ENCODE results near the gene KDM5A.

KDM5A gene

DNA sequence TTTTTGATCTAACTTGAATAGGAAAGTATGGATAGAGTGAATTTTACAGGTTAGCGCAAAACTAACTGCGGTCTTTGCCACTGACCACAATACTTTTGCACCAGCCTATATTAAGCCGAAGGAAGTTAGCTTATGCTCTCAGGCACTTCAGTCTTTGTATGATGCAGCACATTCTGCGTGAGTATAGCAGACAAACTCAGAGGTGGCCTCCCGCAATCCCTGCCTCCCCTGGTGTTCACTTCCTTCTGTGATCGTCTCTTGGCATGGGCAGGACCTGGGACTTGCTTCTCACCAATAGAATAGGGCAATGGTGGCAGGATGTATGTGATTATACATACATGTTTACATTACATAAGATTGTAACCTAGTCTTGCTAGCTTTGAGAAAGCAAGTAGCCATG lies 116.2 kb downstream of the KDM5A start:
- DNase-seq (ENCODE audit: low read depth), result no peak

DNA sequence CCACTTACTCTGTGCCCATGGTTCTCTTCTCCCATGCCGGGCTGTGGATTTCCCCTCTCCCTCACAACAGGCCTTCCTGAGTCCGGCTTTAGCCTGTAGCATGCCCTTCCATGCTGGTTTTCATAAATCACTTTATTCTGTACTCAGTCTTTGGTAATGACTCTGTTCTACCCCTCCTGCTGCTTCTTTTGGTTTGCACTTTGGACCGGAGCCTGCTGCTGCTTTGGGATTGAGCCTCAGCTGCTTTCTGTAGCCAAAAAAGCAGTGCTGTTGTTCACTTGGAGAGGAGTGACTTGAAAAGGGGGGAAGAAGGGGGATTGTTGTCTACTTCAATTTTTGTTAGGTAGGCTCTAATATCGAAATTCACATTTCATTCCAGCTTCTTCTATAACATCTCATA lies 118.0 kb downstream of the KDM5A start:
- no peak for DNase-seq (ENCODE audit: low read depth)

DNA sequence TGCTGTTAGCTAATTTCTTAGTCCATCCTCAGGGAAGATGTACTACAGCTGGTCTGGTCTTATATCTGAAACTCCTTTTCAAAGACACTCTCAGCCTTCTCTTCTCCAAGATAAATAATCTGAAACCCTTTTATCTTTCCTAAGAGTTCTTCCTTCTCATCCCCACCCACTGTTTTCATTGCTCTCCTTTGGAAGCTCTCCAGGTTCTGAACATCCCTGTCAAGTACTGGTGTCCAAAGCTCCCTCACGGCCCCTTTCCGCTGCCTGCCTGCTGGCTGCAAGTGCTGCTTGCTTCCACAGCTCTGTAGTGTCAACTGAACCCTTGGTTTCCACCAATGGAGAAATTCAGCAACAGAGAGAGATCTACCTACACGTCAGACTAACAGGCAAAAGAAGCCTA lies 119.9 kb downstream of the KDM5A start:
- DNase-seq (ENCODE audit: low read depth), result peak; percentile 32

DNA sequence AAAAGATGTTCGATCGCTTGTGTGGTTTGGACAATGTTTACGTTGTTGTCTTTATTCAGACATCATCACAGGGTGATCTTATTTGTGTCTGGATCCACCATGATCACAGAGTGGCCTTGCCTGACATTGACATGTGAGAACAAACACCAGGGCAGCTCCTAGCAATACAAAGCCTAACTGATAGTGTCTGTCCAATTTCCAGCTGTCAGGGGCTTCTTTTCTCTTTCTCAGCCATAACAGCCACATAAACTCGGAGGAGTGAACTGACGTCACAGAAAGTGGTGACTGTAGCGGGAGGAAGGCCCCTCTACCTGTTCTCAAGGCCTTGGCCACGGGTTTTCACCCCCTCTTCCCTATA lies 120.7 kb downstream of the KDM5A start:
- no peak for DNase-seq (ENCODE audit: low read depth)

DNA sequence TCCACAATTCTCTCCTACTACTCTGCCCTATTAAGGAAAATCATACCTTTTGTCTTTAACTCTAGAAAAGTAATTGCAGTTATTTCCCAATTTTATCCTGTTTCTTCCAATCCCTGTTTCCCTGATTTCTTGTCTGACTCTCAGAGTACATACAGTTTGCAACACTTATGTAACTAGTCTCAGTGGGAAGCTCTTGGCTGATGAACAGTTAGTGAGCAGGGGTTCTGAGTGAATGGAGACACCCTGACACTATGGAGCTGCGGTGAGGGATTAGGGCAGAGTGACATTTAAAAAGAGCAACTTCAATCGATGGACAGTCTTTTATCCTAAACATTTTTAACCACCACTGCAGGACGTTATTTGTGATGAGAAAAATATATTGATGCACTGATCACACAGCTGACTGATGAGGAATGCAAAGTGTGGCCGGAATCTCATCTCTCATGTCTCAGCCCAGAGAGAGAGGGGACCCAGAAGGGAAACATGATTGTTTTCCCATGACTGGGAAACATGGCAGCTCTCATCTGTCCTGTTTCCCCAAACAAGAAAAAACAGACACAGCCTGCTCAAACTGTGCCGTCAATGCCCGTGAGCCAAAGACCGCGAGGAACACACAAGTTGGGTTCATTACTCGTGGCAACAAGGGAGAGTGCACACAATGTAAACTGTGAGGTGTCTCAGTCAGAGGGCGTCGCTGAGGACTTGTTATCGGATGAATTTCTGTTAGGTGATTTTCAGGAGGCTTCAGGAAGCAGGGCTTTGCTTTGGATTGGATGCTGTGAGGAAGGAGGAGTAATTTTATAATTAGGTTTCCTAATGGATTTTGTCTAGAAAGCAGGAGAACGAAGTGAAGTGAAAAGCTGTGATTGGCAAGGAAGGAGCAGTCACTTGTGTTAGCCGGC lies 121.3 kb downstream of the KDM5A start:
- DNase-seq (ENCODE audit: low read depth), result no peak

DNA sequence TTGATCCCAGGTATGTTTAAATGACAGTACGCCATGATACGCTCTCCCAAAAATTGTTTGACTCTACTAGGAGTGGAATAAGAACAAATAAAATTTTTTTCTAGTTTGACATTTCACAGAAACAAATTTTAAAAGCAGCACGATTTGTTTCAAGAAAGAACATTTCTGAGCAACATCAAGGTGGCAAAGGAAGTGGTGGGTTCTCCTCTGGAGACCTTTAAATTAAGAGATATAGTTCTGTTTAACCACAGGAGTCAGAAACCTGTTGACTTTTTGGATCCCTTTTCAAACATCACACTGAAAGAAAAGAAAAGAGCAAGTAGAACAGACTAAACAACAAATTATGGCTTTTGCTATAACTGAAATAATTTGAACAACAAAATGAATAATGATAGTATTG lies 124.0 kb downstream of the KDM5A start:
- DNase-seq (ENCODE audit: low read depth), result no peak

DNA sequence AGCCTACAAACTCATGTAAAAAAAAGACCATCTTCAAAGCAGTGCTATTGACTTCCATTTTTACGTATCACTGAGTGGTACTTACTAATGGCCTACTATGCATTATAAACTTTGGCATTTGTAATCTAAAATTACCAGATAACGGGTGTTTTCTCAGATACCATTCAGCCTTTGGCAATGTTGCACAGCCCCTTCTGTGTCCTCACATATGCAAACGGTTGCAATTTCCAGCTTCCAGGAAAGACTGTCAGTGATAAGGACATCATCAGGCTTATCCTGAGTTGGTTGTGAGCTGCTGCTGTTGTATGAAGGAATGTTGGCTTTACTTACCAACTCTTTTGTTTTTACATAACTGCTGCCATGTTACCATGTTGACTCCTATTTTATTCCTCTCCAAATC lies 124.9 kb downstream of the KDM5A start:
- no peak for DNase-seq (ENCODE audit: low read depth)

DNA sequence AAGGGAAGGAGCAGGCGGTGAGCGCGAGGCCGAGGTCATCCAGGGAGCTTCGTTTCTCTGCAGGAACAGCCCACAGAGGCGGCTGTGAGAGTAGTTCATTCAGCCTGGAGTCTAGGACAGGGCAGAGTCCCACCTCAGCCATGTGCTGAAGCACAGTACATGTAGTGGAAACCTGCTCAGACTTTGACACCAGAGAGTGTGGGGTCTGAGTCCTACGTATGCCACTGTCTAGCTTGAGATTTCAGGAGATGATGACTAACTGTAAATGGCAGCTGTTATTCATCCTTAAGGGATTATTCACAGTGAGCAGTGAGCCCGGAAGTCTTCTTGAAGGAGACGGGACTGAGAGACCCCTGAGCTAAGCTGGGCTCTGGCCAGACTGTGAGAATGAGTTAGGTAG lies 125.5 kb downstream of the KDM5A start:
- peak; percentile 71 for DNase-seq (ENCODE audit: low read depth)

DNA sequence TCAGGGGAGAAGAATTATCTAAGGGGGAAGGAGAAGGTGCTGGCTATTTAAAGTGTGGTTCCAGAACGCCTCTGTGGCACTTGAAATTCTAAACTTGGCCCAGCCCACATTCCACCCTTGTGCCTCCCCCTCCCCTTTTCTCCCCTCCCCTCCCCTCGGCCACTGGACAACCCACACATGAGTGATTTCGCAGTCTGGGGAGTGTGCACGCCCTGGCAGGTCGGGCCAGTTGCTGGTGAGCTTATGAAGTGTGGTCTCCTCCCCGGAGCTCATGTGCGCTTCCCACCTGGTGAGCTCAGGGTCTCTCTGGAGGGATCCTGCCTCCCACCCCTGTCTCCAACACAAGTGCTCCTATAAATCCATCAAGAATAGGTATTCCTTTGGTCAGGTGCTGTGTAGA lies 126.3 kb downstream of the KDM5A start, which contains the start of gene SLC6A13:
SLC6A13 (minus strand) TSS at position 20 of the 400 bp plus-strand sequence. CDS start 2,784 bp downstream, outside the sequence.
- peak; percentile 11 for DNase-seq (ENCODE audit: low read depth)

DNA sequence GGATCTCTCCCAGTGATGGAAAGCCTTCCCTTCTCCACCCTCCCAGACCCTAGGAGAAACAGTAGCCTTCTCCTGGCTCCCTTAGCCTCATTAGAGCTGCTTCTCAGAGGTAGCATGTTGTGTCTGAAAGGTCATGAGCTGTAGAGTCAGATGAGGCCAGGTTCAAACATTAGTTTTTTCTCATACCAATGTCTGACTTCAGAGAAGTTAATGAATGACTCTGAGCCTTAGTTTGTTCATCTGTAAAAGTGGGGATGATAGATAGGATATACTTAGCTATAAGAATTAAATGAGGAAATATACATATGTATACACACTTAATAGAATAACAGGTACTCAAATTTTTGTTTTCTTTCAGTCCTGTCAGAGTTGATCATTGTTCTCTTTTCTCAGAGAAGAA lies 127.0 kb downstream of the KDM5A start:
- DNase-seq (ENCODE audit: low read depth), result no peak

DNA sequence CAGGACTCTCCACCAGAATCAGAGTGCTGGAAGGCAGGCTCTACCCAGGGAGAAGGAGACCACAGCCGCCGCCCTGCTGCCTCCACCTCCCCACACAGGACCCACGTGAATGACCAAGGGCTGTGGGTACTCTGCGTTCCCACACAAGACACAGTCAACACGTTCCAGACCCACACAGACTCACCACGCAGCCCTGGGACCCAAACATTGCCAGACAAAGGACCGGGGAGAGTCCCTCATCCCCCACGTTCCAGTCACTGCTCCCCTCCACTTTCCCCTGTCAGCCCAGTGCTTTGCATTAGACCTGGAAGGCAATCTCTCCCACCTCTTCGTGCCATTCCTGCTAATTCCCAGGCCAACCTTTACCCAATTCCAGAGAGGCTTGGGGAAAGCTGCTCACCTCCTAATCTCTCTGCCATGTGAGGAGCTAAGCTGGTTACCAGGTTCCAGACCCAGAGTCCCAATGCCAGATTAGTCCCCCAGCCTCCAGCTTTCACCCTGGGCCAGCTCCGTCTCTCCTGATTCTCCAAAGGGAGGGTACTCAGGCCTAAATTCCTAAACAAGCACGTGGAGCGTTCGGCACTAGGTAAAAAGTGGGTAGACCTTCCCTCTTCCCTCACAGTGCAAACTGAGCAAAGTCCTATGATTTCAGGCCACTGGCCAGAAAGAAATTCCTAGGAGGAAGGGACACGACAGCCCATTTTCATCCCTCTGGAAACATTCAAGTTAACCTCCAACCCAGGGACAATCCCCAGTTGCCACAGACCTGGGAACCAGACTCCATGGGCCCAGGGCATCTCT lies 131.4 kb downstream of the KDM5A start:
- DNase-seq (ENCODE audit: low read depth), result no peak

DNA sequence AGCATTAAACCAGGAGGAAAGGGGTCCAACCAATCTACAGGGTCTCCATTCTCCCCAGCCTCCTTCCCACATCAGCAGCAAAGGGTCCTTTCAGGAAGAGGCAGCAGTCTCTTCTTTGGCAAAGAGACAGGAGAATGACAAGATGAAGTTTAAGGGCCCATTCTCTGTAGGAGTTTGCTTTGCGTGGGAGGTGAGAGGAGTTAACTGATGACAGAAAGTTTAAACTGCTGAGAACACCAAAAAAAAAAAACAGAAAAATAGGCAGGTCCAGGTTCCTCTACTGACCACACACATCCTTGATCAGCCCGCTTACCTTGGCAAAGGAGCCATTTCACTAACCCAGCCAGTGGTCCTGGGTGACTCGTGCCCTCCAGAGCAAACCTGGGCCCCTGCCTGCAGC lies 132.2 kb downstream of the KDM5A start:
- no peak for DNase-seq (ENCODE audit: low read depth)

DNA sequence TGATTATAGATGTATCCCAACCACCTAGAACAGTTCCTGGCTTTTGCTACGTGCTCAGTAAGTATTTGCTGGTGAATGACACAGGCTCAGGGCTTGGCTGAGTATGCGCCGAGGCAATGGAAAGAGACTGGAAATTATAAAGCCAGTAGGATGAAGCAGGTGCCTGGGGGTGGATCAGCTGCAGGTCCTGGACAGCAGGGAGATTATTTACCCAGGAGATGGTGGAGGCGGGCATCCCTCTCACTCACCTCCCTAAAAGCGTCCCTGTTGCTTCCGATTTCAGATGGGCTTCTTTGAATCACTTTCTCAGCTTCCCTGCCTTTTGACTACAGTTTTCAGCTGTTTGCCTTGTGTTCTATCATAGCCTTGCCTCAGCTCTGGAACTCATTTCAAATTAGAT lies 132.9 kb downstream of the KDM5A start:
- DNase-seq (ENCODE audit: low read depth), result no peak

DNA sequence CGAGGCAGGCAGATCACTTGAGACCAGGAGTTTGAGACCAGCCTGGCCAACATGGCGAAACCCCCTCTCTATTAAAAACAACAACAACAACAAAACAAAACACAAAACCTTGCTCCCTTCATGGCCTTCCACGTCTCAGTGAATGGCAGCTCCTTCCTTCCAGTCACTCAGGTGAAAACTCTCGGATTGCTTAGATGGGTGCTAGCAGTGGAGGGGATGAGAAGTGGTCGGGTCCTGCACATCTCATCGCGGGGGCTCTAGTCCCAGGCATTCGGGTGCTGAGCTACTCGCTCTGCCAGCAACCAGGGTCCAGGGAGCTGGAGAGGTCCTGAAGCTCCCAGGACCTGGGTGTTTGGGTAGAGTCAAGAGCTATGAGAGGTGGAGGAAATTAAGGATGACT lies 134.2 kb downstream of the KDM5A start:
- no peak for DNase-seq (ENCODE audit: low read depth)

DNA sequence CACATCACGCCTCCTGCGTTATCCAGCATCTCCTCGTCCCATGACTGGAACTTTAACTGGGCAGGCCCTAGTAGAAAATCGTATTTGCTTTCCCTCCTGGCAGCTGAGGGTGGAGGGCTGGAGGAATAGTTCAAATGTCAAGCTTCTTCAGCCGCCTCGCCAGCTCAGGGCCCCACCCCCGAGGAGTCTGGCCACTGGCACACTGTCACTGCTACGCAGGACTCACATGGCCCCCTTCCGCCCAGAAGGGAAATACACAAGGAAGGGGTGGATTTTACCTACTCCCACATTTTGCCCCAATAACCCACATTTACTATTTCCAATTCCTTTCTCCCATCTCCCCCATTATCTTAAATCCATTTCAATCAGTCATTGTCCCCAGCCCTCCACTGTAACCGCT lies 135.1 kb downstream of the KDM5A start:
- no peak for DNase-seq (ENCODE audit: low read depth)

DNA sequence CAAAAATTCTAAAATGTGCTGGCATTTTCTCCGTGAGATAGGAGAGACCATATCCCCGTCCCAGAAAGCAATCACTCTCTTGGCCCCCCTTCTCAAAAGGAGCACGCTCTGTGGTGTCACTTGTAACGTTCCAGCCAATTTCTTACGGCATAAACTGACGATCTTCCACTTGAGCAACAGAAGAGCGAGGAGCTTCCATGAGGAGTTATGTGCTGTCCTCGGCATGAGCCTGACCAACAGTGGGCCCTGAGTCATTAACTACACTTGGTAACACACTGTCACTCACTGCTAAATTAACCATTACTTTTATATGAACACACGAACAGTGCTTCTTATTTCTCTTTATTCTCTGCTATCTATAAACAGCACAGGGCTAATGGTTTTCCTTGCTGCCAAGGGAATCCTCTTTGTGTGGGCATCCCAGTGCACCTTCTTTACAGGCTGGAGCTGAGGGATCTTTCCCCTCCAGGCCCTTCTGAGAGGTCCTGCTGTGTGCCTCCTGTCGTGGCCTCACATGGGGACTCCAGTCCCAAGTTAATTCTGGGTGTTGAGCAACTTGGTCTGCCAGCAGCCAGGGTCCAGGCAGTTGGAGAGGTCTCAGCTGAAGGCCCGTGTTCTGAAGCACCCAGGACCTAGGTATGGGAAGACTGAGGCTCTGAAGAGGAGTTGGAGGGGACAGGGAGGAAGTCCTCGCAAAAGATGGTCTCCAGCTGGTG lies 135.8 kb downstream of the KDM5A start:
- no peak for DNase-seq (ENCODE audit: low read depth)

DNA sequence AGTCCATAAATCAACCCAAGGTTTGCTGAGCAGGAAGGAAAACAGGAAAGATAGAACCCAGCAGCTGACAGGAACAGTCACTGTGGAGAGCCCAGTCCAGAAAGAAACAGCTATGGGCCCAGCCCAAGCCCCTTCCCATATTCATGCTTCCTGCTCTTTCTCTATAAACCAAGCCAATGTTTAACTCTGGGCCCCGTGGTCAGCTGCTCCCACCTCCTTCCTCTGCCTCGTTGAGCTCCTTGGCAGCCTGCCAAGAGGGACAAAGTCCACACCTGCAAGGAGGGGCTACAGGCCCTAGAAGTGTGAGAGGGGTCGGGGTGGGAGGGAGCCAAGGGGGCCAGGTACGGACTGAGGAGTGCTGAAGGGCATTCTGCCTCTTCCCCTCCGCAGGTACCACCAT lies 136.5 kb downstream of the KDM5A start:
- DNase-seq (ENCODE audit: low read depth), result no peak

DNA sequence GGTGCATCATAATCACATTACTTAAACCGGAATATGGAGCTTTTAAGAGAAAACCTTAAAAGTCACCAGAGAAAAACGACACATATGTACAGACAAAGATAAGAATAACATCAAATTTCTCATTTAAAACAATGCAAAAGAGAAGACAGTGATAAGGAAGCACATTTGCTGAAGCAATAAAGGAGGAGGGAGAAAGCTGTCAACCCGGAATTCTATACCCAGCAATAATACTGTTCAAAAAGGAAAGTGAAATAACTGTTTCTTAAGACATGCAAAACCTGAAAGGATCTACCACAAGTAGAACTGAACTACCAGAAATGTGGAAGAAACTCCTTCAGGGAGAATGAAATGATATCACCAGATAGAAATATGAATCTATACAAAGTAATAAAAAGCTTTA lies 141.8 kb downstream of the KDM5A start:
- DNase-seq (ENCODE audit: low read depth), result no peak

DNA sequence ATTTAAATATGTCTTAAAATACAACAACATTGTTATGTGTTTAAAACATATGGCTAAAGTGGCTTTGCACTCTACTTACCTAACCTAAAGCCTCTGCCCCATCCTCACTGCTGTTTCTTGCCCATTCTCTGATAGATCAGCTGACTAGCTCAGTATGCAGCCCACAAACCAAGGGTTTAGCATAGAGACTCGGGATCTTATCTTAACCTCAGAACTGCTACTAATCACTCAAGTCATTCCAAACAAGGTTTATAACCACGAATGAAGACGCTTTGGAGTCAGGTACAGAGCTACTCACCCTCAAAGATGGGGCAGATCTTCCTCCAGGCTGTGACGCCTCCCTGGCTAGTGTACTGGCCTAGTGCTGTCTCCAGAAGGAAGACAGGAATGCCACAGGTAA lies 145.7 kb downstream of the KDM5A start:
- DNase-seq (ENCODE audit: low read depth), result no peak

DNA sequence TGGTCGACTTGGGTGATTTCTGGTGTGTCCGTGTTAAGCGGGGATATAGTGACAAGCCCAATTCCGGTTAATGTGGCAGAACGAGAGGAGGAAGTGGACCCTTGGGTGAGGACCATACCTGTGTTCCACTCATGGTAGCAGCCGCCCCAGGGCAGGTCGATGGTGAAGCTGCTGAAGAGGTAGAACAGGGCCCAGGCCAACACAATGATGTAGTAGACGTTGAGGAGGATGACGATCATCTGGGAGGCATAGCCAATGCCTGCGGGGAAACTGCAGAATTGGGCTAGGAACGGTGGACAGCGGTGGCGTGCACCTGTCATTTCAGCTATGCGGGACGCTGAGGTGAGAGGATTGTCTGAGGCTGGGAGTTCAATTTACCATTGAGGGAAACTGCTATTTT lies 146.6 kb downstream of the KDM5A start:
- DNase-seq (ENCODE audit: low read depth), result no peak

DNA sequence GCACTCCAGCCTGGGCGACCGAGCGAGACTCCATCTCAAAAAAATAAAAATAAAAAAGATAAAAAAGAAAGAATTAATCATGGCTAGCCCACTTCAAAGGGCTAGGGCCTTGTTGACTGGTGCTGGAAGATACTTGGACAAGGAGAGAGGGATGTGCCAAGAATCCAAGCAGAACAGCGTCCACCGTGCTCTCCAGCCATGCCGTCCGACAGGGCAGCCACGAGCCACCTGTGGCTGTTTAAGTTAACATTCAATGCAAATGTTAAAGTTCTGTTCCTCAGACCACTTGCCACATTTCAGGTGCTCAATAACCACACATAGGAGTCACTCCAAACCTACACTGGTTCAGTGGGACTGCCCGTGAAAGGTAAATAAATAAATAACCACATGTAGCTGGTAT lies 147.9 kb downstream of the KDM5A start:
- DNase-seq (ENCODE audit: low read depth), result no peak

DNA sequence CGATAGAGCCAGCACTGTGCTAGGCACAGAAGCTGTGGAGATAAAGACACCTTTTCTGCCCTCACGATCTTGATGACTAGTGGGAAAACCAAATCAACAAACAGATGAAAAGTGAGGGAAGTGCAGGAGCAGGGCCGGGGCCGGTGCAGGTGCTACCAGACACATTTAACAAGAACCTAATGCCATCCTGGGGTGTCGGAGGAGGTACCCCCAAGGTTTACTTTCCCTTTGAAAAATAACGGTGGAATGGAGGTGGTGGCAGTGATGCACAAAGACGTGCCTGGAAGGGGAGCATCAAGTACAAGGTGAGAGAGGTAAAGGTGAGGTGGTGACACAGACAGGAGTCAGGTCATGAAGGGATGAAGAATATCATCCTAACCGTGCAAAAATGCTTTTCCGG lies 148.6 kb downstream of the KDM5A start:
- no peak for DNase-seq (ENCODE audit: low read depth)
